Heart left ventricle (tissue), 13 donors: Measurements from ENCODE around the gene ROBO1.

Experiments
- POLR2A ChIP-seq, 2 donors: fragments of 450-650 bp; IDR thresholded peaks; one replicate each; pipeline ENCODE4 v1.6.1; 2017; ENCODE audit warnings: antibody characterized with exemption in 2 of 2, mild to moderate bottlenecking in 2 of 2, moderate library complexity in 2 of 2
- TF ChIP-seq, protein P1 (sequence below), 12 donors: fragments of 200-600 bp; sonication (generic) in 4 of 12; IDR thresholded peaks; one replicate each; pipeline versions ENCODE4 v1.5.0 to v1.8.0; 2018 to 2022; ENCODE audit warnings: antibody characterized with exemption in 12 of 12, mild to moderate bottlenecking in 5 of 12
- donor health status: ischemic (EF 13 %, LVEDD 7.1; RV severe dilation, severe dysfunction).
- donor health status: DM: no; HTN: yes; CAD: no.
- donor health status: DM: no; HTN: no; CAD: no.
- donor health status: ischemic (EF 25% LVEDD 6.9; RV normal size, moderate dysfunction).
- donor health status: ischemic (EF 25% LVEDD 5.7; RV mildly dilated, moderate dysfunction).
- donor health status: ischemic (EF 35%, LVEDD 5.7; RV mildly dilated, moderate dysfunction).
- donor health status: nonischemic (EF 11% LVEDD 7.7; RV severe dilation, severe dysfunction).
- donor health status: DM: yes; HTN: yes; CAD: no.
- donor health status: PGD.
- donor health status: ischemic (EF 29% LVEDD 5.4; RV normal size, mild dysfunction).
- donor health status: nonischemic (EF 23%, LVEDD 6.1; RV moderate dilation, normal function).

DNA sequence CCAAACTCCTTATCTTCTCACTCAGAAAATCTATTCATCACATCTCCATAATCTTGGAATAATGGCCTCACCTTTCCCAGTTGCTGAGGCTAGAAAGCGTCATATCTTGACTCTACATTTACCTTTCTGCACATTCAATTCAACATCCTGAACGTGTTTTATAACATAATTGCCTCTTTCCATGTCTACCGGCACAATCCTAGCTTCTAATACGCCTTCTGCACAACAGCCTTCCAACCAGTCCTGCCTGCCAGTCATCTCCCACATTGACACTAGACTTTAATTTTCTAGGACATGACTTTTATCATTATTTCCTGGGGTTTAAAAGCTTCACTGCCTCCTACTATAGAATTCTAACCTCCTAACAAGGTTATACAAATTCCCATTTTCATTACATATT, 906.6 kb downstream of the ROBO1 start:
- no peak for TF ChIP-seq POLR2A (IDR thresholded peaks at IDR 0.05)
- TF ChIP-seq, protein P1, sequence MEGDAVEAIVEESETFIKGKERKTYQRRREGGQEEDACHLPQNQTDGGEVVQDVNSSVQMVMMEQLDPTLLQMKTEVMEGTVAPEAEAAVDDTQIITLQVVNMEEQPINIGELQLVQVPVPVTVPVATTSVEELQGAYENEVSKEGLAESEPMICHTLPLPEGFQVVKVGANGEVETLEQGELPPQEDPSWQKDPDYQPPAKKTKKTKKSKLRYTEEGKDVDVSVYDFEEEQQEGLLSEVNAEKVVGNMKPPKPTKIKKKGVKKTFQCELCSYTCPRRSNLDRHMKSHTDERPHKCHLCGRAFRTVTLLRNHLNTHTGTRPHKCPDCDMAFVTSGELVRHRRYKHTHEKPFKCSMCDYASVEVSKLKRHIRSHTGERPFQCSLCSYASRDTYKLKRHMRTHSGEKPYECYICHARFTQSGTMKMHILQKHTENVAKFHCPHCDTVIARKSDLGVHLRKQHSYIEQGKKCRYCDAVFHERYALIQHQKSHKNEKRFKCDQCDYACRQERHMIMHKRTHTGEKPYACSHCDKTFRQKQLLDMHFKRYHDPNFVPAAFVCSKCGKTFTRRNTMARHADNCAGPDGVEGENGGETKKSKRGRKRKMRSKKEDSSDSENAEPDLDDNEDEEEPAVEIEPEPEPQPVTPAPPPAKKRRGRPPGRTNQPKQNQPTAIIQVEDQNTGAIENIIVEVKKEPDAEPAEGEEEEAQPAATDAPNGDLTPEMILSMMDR (IDR thresholded peaks at IDR 0.05), result no peak
